Measurements from ENCODE around the gene BBS9.

Gene BBS9

GRCh38 chr7:33399528-33400213 lies 270.3 kb downstream of the BBS9 start:
- no peaks in the 10 kb centered on the region for H3K27me3 ChIP-seq (ENCODE audit: low read depth, low read length)
- no peak overlapping the region for H3K4me3 ChIP-seq (ENCODE audit: low read length)
- H3K4me2 ChIP-seq (ENCODE audit: low read length) = no peak overlapping the region
- no peaks in the 10 kb centered on the region for H3K4me1 ChIP-seq (ENCODE audit: low read length)
- no peak overlapping the region for H3K9ac ChIP-seq (ENCODE audit: low read length)
- no peaks in the 10 kb centered on the region for H3K9me3 ChIP-seq (ENCODE audit: insufficient read depth, low read length)
- H2AFZ ChIP-seq (ENCODE audit: low read depth, low read length) = no peak overlapping the region
- H3K27ac ChIP-seq (ENCODE audit: low read length) = no peak overlapping the region
- H3K36me3 ChIP-seq (replicated peaks; ENCODE audit: low read depth, low read length) = no peaks in the 10 kb centered on the region
- no peaks in the 10 kb centered on the region for H4K20me1 ChIP-seq (ENCODE audit: insufficient read depth, low read length)
- no peaks in the 10 kb centered on the region for H3K79me2 ChIP-seq (ENCODE audit: low read length)
- no peak for TF ChIP-seq EZH2phosphoT487 (IDR thresholded peaks at IDR 0.05; ENCODE audit: low read depth)
- no peak for TF ChIP-seq CTCF (IDR thresholded peaks at IDR 0.05; ENCODE audit: low read depth, low read length)

- Histone ChIP-seq H3K36me3 (replicated peaks; ENCODE audit: low read depth, low read length) (no peaks in the 10 kb centered on the region), H3K9ac (ENCODE audit: low read length) (no peak overlapping the region)
Measured at GRCh38 chr7:33400214-33400538, 270.8 kb downstream of the BBS9 start.

GRCh38 chr7:33410266-33410665 lies 280.9 kb downstream of the BBS9 start:
- TF ChIP-seq CTCF (IDR thresholded peaks at IDR 0.05; ENCODE audit: low read depth, low read length) = no peak
- TF ChIP-seq EZH2phosphoT487 (IDR thresholded peaks at IDR 0.05; ENCODE audit: low read depth) = no peak
- H3K9ac ChIP-seq (ENCODE audit: low read length) = no peak overlapping the region
- no peak overlapping the region for H3K4me2 ChIP-seq (ENCODE audit: low read length)
- H3K27me3 ChIP-seq (ENCODE audit: low read depth, low read length) = no peaks in the 10 kb centered on the region
- no peak overlapping the region for H2AFZ ChIP-seq (ENCODE audit: low read depth, low read length)
- H3K4me3 ChIP-seq (ENCODE audit: low read length) = no peak overlapping the region
- H3K4me1 ChIP-seq (ENCODE audit: low read length) = no peaks in the 10 kb centered on the region
- H3K27ac ChIP-seq (ENCODE audit: low read length) = no peak overlapping the region
- no peaks in the 10 kb centered on the region for H3K36me3 ChIP-seq (replicated peaks; ENCODE audit: low read depth, low read length)
- H4K20me1 ChIP-seq (ENCODE audit: insufficient read depth, low read length) = no peaks in the 10 kb centered on the region
- H3K79me2 ChIP-seq (ENCODE audit: low read length) = no peaks in the 10 kb centered on the region
- no peaks in the 10 kb centered on the region for H3K9me3 ChIP-seq (ENCODE audit: insufficient read depth, low read length)

More at GRCh38 chr7:33400214-33400538, 270.8 kb downstream of the BBS9 start:
- Histone ChIP-seq H2AFZ (ENCODE audit: low read depth, low read length) (no peak overlapping the region), H3K9me3 (ENCODE audit: insufficient read depth, low read length) (no peaks in the 10 kb centered on the region), H3K27ac (ENCODE audit: low read length) (no peak overlapping the region), H3K4me2 (ENCODE audit: low read length) (no peak overlapping the region), H3K79me2 (ENCODE audit: low read length) (no peaks in the 10 kb centered on the region), H3K27me3 (ENCODE audit: low read depth, low read length) (no peaks in the 10 kb centered on the region), H4K20me1 (ENCODE audit: insufficient read depth, low read length) (no peaks in the 10 kb centered on the region), H3K4me1 (ENCODE audit: low read length) (no peaks in the 10 kb centered on the region), H3K4me3 (ENCODE audit: low read length) (no peak overlapping the region)
- TF ChIP-seq CTCF (IDR thresholded peaks at IDR 0.05; ENCODE audit: low read depth, low read length) (no peak), EZH2phosphoT487 (IDR thresholded peaks at IDR 0.05; ENCODE audit: low read depth) (no peak)

GRCh38 chr7:33411020-33411419 lies 281.7 kb downstream of the BBS9 start:
- Histone ChIP-seq H3K9ac (ENCODE audit: low read length) (no peak overlapping the region), H3K4me3 (ENCODE audit: low read length) (no peak overlapping the region), H3K4me1 (ENCODE audit: low read length) (no peaks in the 10 kb centered on the region)

More at GRCh38 chr7:33411020-33411419, 281.7 kb downstream of the BBS9 start:
- Histone ChIP-seq H3K36me3 (replicated peaks; ENCODE audit: low read depth, low read length) (no peaks in the 10 kb centered on the region), H3K4me2 (ENCODE audit: low read length) (no peak overlapping the region), H3K27ac (ENCODE audit: low read length) (no peak overlapping the region), H3K79me2 (ENCODE audit: low read length) (no peaks in the 10 kb centered on the region), H2AFZ (ENCODE audit: low read depth, low read length) (no peak overlapping the region), H3K9me3 (ENCODE audit: insufficient read depth, low read length) (no peaks in the 10 kb centered on the region), H4K20me1 (ENCODE audit: insufficient read depth, low read length) (no peaks in the 10 kb centered on the region), H3K27me3 (ENCODE audit: low read depth, low read length) (no peaks in the 10 kb centered on the region)
- no peak for TF ChIP-seq EZH2phosphoT487 (IDR thresholded peaks at IDR 0.05; ENCODE audit: low read depth)
- no peak for TF ChIP-seq CTCF (IDR thresholded peaks at IDR 0.05; ENCODE audit: low read depth, low read length)

Measured in OCI-LY3 (cell line).